ENCODE measurements around the gene NOVA2. TPM values are rescaled to one million over a fixed set of nuclear protein-coding genes. Genes with fewer than 3 reads are reported as not detected.

Gene NOVA2
- total and polyA plus RNA-seq, 2 of the 8 experiments (the other 6 are each of a cell fraction or from before 2014, with no cell fraction given): 3.2 to 24.6 TPM

- no peak for TF ChIP-seq ZNF274 (IDR thresholded peaks at IDR 0.05; ENCODE audit: borderline replicate concordance, extremely low read depth, low read length)
- TF ChIP-seq EP300 (IDR thresholded peaks at IDR 0.05; ENCODE audit: borderline replicate concordance in 1 of 2, low read depth in 2 of 2, low read length in 2 of 2): no peak
- no peak for TF ChIP-seq ASH2L (IDR thresholded peaks at IDR 0.05; ENCODE audit: low read length)
- no peak for TF ChIP-seq E2F6 (IDR thresholded peaks at IDR 0.05)
Measured at GRCh38 chr19:45968626-45969025, 5.0 kb downstream of the NOVA2 start (continued).
